ENCODE results near the gene PCNX3. TPM values are rescaled to one million over a fixed set of nuclear protein-coding genes. Genes with fewer than 3 reads are reported as not detected.

The PCNX3 gene
- total and polyA plus RNA-seq, 7 donors: 6.5 to 15.5 (median 9.8) TPM

DNA sequence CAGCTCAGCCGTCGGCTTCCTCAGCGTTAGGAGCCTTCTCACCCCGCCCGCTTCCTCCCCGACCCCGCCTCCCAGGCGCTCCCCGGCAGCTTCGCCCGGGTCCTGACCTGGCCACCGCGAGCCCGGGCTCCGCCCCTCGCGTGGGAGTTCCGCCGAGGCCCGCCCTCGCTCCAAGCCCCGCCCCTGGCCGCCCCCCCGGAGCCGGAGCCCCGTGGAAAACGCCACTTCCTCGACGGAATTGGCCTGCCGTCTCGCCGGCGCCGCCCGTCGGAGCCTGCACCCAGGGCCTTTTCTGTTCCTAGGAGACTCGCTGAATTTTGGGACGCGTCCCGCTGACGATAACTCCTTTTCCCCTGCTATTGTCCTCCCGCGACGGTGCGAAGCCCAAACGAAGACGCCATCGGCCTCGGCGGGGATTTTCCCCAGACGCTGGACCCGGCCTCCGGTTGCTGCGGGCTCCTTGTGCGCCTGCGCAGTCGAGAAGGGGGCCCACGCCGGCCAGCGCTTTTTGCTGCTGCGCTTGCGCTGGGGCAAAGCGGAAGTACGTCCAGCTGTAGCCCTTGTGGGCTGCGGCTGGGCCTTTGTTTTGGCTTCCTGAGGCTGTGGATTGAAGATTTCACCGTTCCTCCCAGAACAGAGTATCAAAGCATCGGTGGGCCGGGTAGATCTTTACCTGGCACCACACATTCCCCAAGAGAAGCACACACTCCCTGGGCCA is 37.1 kb downstream of the PCNX3 start:
- Histone ChIP-seq H3K27me3 (ENCODE audit: insufficient read depth in 3 of 3, low read length in 2 of 3) (peaks cover 0 to 2% (median 0%) of the 10 kb centered on the region in 3 donors), H3K36me3 (ENCODE audit: insufficient read depth in 1 of 2, low read depth in 1 of 2) (peaks cover 13 to 63% of the 10 kb centered on the region in 2 donors), H3K4me1 (peaks cover 17% of the 10 kb centered on the region), H3K4me3 (peak overlapping the region; percentile 71), H3K27ac (peak overlapping the region; percentile 93), H3K9me3 (no peaks in the 10 kb centered on the region)
- no peak for TF ChIP-seq CTCF (IDR thresholded peaks at IDR 0.05)
- intact Hi-C loops (cut with DNase I): loop anchor here in 1 of 2 donors (5.0 kb wide), 1 partner anchor 110 kb away; no protein-coding TSS in a partner anchor
- ATAC-seq (peak; percentile 82 to 90 (median 88)), DNase-seq (peak; percentile 94 to 97)
- WGBS, 3 donors: 0 to 1% (median 1%) methylated on average over 57 to 68 of the region's 68 CpGs

GRCh38 chr11:65653229-65654225 is 38.0 kb downstream of the PCNX3 start:
- intact Hi-C loops (cut with DNase I): loop anchor here in 1 of 2 donors (5.0 kb wide), 1 partner anchor 111 kb away; no protein-coding TSS in a partner anchor
- ATAC-seq: peak in 3 of 4 donors; percentile 6 to 14 (median 9)
- Histone ChIP-seq H3K4me3 (peak overlapping the region; percentile 71), H3K36me3 (ENCODE audit: insufficient read depth in 1 of 2, low read depth in 1 of 2) (peaks cover 20 to 65% of the 10 kb centered on the region in 2 donors), H3K27me3 (ENCODE audit: insufficient read depth in 3 of 3, low read length in 2 of 3) (no peaks in the 10 kb centered on the region), H3K9me3 (no peaks in the 10 kb centered on the region), H3K4me1 (peaks cover 17% of the 10 kb centered on the region), H3K27ac (peak overlapping the region; percentile 93)
- 42 to 46% (median 45%) methylated on average over 12 of the region's 12 CpGs for WGBS, 3 donors
- peak in 1 of 2 donors; percentile 50 for DNase-seq
- TF ChIP-seq CTCF (IDR thresholded peaks at IDR 0.05): no peak

DNA sequence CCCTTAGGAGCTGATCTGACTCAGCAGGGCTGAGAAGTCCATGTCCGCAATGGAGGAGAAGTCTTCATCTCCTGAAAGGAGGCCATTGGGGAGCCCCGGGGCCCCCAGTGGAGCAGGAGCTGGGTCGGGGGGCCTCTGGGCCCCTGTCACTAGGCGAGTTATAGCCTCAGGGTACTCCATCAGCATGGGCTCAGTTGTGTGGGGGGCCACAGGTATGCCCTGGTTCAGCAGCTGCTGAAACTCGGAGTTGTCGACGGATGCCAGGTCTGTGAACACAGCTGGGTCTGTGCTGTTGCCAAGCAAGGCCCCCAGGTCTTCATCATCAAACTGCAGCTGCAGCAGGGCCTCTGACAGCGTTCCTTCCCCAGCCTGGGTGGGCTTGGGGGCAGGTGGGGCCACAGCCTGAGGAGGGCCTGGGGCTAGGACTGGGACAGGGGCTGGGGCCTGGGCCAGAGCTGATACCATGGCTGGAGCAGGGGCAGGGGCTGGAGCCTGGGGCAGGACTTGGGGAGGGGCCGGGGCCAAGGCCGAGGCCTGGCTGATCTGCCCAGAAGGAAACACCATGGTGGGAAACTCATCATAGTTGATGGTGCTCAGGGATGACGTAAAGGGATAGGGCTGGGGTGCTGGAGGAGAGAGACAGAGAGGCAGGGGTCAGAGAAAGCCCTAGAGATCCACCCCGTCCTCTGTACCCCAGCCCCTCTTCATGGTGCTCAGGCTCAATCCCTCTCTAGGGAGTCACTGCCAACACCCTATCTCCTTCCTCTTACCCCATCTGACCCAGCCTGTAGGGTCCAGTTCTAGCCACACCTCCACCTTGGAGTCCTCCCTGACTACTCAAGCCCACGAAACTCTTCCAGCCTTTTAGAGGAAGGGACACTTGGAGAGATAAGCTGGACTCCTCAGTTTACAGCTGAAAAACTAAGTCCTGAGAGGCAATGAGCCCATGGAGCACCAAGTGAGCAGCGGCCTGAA is 39.1 kb downstream of the PCNX3 start:
- peak overlapping the region; percentile 93 for H3K27ac ChIP-seq
- no peak overlapping the region for H3K4me3 ChIP-seq
- ATAC-seq: no peak
- H3K9me3 ChIP-seq: no peaks in the 10 kb centered on the region
- TF ChIP-seq CTCF (IDR thresholded peaks at IDR 0.05): no peak
- H3K4me1 ChIP-seq: peaks cover 17% of the 10 kb centered on the region
- intact Hi-C loops (cut with DNase I): loop anchor here in 1 of 2 donors (5.0 kb wide), 1 partner anchor 112 kb away; no protein-coding TSS in a partner anchor
- peaks cover 20 to 65% of the 10 kb centered on the region in 2 donors for H3K36me3 ChIP-seq (ENCODE audit: insufficient read depth in 1 of 2, low read depth in 1 of 2)
- 74 to 75% (median 75%) methylated on average over 14 of the region's 14 CpGs for WGBS, 3 donors
- H3K27me3 ChIP-seq (ENCODE audit: insufficient read depth in 3 of 3, low read length in 2 of 3): no peaks in the 10 kb centered on the region
- DNase-seq: peak in 1 of 2 donors; percentile 55

All from psoas muscle (tissue), 8 donors.